ENCODE measurements around the gene ZC3H12C.

The ZC3H12C gene

GRCh38 chr11:110077831-110078325, 15.3 kb upstream of the ZC3H12C start:
- no peak for DNase-seq

DNA sequence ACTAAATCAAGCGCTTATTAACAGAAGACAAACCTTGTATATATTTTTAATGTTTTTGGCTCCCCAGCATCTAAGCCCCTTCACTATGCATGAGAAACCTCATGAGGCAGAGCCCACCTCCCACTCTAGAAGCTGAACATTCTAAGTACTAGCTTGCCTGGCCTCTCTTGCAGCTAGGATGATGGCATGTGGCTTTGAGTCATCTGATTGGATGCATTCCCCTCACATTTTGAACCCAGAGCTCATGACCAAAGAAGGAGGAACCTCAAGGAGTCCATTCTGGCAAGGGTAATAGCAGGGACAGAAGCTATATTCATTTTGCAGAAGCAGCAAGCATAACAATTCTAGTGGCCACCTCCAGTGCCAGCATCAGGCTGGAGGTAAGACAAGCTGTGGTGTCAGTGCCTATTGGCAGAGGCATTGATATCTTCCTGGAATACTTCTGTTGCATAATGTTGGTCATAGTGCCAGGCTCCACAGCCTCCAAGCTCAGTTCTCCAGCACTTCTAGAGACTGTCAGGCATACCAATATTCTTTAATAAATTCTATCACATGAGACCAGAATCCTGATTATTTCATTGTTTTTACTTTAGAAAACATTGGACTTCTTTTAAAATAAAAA, 14.2 kb upstream of the ZC3H12C start:
- DNase-seq: no peak

- no peak for DNase-seq
These were observed 13.5 kb upstream of the ZC3H12C start for GRCh38 chr11:110079726-110080125.

GRCh38 chr11:110081462-110082376, 11.5 kb upstream of the ZC3H12C start:
- DNase-seq: no peak

DNA sequence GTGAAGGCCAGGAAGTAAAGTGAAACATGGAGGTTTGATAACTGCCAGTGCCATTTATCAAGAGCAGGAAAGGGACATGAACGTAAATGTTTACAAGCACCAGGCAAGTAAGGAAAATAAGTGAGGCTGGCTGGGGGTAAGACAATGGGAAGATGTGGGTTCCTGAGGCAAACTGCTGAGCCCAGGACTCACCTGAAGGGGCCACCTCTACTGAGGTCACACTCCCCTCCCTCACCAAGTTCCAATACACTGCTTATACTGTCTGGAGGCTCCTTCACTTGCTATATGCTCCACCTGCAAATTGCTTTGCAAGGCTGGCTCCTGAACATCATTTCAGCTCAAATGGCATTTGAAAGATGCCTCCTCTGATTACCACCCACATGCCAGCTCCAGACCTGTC, 10.3 kb upstream of the ZC3H12C start:
- DNase-seq: no peak

DNA sequence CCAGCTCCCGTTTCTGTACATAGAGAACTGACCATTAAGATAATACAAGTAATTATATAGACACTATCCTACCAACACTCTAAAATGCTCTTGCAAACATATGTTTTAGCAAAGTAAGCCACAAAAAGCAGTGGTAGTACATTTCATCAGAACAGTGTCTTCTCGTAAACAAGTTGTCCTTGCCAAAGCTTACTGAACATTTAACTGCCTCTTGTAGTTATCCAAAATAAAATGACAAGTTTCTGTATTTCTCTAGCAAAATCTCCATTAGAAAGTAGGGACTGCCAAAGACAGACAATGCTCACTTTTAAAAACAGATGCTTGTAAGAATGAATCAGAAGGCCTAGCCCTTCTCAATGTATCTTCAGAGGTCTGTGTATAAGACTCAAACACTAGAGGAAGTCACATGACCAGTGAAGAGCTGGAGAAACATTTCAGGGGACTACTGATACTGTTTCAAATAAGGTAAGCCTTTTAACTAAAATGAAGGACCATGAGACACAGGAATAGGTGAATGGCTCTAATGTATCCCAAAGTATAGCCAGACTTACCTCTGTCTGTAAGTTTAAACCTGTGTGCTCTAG, 7.8 kb upstream of the ZC3H12C start:
- no peak for DNase-seq

GRCh38 chr11:110086892-110087309, 6.3 kb upstream of the ZC3H12C start:
- DNase-seq: no peak

- DNase-seq: no peak
These were observed 5.2 kb upstream of the ZC3H12C start for GRCh38 chr11:110087812-110088534.

- DNase-seq: no peak
These were observed 4.5 kb upstream of the ZC3H12C start for GRCh38 chr11:110088535-110089344.

DNA sequence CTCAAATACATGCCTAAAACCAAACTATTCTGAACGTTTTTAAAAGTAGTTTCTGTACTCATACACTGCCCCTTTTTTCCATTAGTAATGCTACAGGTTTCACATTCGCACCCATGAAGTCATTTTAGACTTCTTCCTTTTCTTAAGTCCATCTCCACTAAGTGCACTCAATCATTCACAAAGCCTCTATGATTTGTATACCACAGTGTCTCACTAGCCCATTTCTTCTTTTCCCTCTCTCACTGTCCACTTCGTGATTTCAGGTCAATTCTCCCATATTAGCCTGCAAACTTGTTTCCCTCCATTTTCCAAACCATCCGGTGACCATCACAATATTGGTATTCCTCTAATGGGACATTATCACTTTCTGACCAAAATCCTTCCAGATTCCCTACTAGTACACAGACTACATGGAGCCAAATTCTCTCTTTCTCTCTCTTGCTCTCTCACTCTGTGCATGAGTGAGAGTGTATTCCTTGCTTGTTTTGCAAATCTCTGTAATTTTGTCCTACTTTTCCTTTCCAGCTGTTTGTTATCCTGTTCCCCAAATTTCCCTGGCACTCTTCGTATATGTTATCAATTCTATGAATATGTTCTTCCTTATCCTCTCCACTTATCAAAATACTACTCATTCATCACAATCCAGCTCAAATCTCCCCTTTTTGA, 3.4 kb upstream of the ZC3H12C start:
- DNase-seq: no peak

DNA sequence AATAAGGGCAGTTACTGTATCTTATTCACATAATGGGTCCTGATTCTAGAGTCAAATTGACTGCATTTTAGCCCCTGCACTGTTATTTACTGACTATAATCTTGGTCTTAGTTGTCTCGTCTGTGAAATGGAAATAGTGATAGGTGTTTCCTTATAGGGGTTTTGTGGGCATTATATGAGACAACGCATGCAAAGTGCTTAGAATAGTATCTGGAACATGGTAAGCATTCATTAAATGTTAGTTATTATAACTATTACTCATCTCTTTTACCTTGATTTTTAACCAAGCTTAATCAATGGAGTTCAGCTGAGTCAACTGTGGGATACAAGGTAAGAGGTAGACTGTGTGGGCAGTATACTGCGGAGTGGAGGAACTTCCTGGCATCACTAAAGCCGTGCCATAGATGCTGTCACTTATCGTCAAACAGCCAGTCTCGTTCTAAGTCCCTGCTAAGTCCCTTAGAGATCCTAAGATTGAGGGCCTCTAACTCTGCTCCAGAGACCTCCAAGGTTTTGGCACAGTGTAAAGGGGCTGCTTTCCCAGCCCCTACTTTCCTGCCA, 2.6 kb upstream of the ZC3H12C start:
- no peak for DNase-seq

GRCh38 chr11:110092111-110092514, 1.1 kb upstream of the ZC3H12C start:
- DNase-seq: no peak

GRCh38 chr11:110093407-110094297, 460 bp downstream of the ZC3H12C start:
- DNase-seq: peak; percentile 11

DNA sequence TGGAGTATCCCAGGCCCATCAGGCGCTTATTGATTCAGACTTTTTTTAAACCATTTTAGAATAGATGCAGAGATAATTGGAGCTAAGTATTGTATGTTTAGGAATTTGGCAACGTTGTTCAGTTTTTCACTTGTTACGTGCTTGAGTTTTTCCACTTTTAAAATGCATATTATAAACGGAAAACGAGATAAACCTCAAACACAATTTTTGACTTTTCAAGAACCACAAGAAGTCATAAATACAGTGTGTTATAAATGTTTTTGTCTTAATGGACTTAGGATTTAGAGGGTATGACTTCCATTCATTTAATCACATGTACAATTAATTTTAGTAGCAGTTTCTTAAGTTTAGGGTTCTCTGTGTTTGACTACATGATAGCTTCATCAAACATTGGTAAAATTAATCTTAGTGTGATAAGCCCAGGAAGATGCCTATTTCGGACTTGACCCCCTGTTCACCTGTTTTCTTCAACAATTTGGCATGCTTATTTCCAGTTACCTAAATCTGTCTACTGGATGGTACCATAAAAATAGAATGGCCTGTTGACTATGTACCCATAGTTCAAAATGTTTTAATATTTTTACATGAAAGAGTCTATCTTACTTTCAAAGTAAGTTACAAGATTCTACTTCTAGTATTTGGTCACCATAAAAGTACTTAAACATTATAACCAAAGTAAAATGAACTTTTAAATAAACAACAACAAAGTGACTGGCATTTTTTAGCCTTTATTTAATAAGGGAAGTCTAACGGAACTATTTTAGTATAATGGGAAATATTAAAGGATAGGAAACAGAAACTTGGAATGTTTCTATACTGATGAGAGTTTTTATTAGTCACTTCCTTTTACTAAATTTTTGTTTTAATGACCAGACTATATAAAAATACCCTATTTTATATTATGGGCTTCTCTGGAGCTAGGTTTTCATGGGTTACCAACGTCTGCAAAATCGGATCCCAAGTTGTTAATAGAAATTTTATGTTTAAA, 1.4 kb downstream of the ZC3H12C start:
- DNase-seq: no peak

- no peak for DNase-seq
These were observed 2.4 kb downstream of the ZC3H12C start for GRCh38 chr11:110095554-110095953.

GRCh38 chr11:110096496-110096895, 3.3 kb downstream of the ZC3H12C start:
- no peak for DNase-seq

DNA sequence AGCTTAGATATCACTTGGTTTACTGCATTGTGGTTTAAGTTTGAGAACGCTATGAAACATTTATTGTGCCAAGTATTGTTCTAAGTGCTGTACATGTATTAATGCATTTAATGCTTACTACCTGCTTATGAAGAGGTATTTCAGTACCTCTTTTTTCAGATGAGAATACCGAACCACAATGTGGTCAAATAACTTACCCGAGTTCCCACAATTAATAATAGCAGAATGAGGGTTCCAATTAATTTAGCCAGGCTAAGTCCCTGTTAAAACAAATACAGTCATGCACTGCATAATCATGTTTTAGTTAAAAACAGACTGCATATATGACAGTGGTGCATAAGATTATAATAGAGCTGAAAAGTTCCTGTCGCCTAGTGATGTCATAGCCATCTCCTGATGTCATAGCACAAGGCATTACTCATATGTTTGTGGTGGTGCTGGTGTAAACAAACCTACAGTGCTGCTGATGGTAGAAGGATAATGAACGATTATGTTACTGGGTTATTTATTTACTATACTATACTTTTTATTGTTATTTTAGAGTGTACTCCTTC, 4.3 kb downstream of the ZC3H12C start:
- no peak for DNase-seq

- DNase-seq: no peak
These were observed 5.5 kb downstream of the ZC3H12C start for GRCh38 chr11:110098645-110099044.

All from activated naive CD4-positive, alpha-beta T cell treated with anti-CD3 and anti-CD28 coated beads, Interleukin-2, amount 50 U/mL, for 16 hours (primary cell).